ENCODE results near the gene ARID5B. TPM values are rescaled to one million over a fixed set of nuclear protein-coding genes. Genes with fewer than 3 reads are reported as not detected.

ARID5B gene
- total RNA-seq, 1 donor from 2014 or later = 76.8 TPM

- POLR2A ChIA-PET = interaction anchor here (0.7 to 1.1 kb wide), 2 partner anchors 103 to 181 kb away, joined by 3 to 8 read pairs; no protein-coding TSS in a partner anchor
- no peak for TF ChIP-seq CTCF (IDR thresholded peaks at IDR 0.05)
- CTCF ChIA-PET = interaction anchor here (0.7 to 1.0 kb wide), 3 partner anchors 9 to 183 kb away, joined by 3 to 5 read pairs (median 3); no protein-coding TSS in a partner anchor
- Mint-ChIP-seq H3K9me3 (no peaks in the 10 kb centered on the region), H3K4me1 (peaks cover 71% of the 10 kb centered on the region), H3K27me3 (no peaks in the 10 kb centered on the region), H3K27ac (peak overlapping the region; percentile 54), H3K36me3 (ENCODE audit: low read depth) (peaks cover 93% of the 10 kb centered on the region), H3K4me3 (no peak overlapping the region)
- DNase-seq (no peak), ATAC-seq (ENCODE audit: low read depth) (no peak)
- intact Hi-C loops (cut with micrococcal nuclease) = no loop called here
Measured at GRCh38 chr10:62062028-62062427, 160.5 kb downstream of the ARID5B start.

DNA sequence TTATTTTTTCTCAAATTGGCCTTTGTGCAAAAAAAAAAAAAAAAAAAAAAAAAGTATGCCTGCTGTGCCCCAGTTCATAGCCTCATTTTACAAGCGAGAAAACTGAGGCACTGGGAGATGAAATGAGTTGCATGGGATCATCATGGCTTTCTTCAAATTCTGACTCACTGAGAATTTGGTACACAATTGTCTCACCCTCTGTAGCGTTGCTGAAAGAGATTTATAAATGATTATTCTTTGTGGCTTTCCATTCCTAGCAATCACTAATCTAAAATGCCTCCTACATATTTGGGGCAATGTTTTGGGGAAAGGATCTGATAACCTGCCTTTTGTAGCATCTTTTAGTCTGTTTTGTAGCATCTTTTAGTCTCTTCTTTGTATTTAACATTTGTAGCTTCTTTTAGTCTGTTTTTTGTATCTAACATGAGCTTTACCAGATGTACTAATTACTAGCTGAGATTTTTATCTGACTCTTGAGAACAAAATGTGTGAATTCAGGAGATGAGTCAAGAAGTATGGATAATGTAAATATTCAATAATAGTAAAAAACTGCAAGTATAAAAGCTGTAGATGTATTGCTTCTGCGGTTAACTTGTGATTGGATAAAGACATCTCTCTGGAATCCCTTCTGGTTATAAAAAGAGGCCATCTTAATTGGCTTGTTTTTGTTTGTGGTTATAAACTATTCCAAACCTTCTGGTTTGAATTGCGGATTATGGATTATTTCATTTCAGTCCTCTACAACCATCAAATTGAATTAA is 161.4 kb downstream of the ARID5B start:
- H3K36me3 Mint-ChIP-seq (ENCODE audit: low read depth) = peaks cover 93% of the 10 kb centered on the region
- H3K27me3 Mint-ChIP-seq = no peaks in the 10 kb centered on the region
- no peak for TF ChIP-seq CTCF (IDR thresholded peaks at IDR 0.05)
- peak overlapping the region; percentile 42 for H3K27ac Mint-ChIP-seq
- ChIA-PET POLR2A (interaction anchor here (0.6 to 1.1 kb wide), 4 partner anchors 10 to 162 kb away, joined by 3 to 8 read pairs (median 4); no protein-coding TSS in a partner anchor), CTCF (interaction anchor here (1.0 kb wide), 1 partner anchor 182 kb away, joined by 5 read pairs; no protein-coding TSS in a partner anchor)
- H3K4me1 Mint-ChIP-seq = peaks cover 63% of the 10 kb centered on the region
- no peak for ATAC-seq (ENCODE audit: low read depth)
- intact Hi-C loops (cut with micrococcal nuclease) = no loop called here
- H3K9me3 Mint-ChIP-seq = no peaks in the 10 kb centered on the region
- DNase-seq = no peak
- H3K4me3 Mint-ChIP-seq = no peak overlapping the region

DNA sequence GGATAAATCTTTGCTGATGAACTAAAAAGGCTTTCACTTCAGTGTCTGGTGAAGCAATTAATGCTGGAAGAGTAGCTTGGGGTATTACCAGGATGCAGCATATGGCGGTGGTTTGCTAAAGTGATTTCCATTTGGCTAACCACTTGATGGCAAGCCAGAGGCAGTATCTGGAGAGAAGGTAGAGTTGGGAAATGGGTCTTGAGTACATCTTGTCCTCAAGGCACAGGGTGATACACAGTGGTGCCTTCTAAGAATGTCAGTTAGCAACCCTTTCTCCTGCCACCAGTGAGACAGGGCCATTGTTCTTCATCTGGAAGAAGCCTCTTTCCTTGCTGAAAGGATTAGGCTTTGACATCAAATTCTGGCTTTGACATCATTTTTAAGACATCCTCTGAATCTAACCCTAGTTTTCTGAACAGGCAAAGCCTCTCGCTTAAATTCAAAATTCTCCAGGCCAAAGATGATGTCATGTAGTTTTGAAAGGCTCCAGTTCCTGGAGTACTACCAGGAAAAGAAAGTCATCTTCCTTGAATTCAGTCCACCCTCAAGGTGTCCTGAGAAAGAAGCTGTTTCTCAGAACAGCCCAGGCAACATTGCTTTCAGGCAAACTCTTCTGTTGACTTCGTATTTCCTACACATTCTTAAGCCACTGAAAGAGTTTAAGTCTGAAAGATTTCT is 162.4 kb downstream of the ARID5B start:
- ChIA-PET CTCF (no interaction called here), POLR2A (interaction anchor here (0.6 to 1.1 kb wide), 3 partner anchors 9 to 18 kb away, joined by 3 to 4 read pairs (median 3); no protein-coding TSS in a partner anchor)
- intact Hi-C loops (cut with micrococcal nuclease) = no loop called here
- H3K9me3 Mint-ChIP-seq = no peaks in the 10 kb centered on the region
- peak overlapping the region; percentile 35 for H3K27ac Mint-ChIP-seq
- H3K4me3 Mint-ChIP-seq = no peak overlapping the region
- no peaks in the 10 kb centered on the region for H3K27me3 Mint-ChIP-seq
- DNase-seq (no peak), ATAC-seq (ENCODE audit: low read depth) (no peak)
- peaks cover 89% of the 10 kb centered on the region for H3K36me3 Mint-ChIP-seq (ENCODE audit: low read depth)
- TF ChIP-seq CTCF (IDR thresholded peaks at IDR 0.05) = no peak
- H3K4me1 Mint-ChIP-seq = peaks cover 58% of the 10 kb centered on the region

DNA sequence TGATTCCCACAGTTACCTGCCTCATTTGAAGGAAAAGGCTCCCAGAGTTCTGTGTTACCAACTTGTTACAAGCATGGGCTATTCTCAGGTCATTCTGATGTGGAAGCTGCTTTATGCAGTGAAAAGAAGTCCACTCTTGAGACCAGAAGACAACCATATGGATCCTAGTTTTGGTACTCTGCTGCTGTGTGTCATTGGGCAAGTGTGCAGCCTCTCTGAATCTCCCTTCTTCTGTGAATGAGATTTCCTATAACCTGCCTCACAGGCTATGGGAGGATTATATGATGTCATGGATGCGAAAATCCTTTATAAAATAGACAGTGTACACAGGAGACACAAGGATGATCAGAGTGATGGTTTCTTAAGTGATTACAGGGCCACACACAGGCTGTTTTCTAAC is 166.1 kb downstream of the ARID5B start:
- Mint-ChIP-seq H3K4me1 (peaks cover 49% of the 10 kb centered on the region), H3K27me3 (no peaks in the 10 kb centered on the region), H3K27ac (peak overlapping the region; percentile 30), H3K36me3 (ENCODE audit: low read depth) (peaks cover 89% of the 10 kb centered on the region), H3K9me3 (no peaks in the 10 kb centered on the region), H3K4me3 (no peak overlapping the region)
- ATAC-seq (ENCODE audit: low read depth) (no peak), DNase-seq (no peak)
- TF ChIP-seq CTCF (IDR thresholded peaks at IDR 0.05) = no peak
- intact Hi-C loops (cut with micrococcal nuclease) = no loop called here
- POLR2A ChIA-PET = interaction anchor here (1.3 to 1.9 kb wide), 3 partner anchors 13 to 116 kb away, joined by 3 to 6 read pairs (median 3); no protein-coding TSS in a partner anchor
- CTCF ChIA-PET = interaction anchor here (1.7 kb wide), 1 partner anchor 28 kb away, joined by 5 read pairs; no protein-coding TSS in a partner anchor

- Mint-ChIP-seq H3K27ac (peak overlapping the region; percentile 30), H3K36me3 (ENCODE audit: low read depth) (peaks cover 90% of the 10 kb centered on the region), H3K27me3 (no peaks in the 10 kb centered on the region), H3K4me1 (peaks cover 47% of the 10 kb centered on the region), H3K9me3 (no peaks in the 10 kb centered on the region), H3K4me3 (no peak overlapping the region)
- ATAC-seq (ENCODE audit: low read depth) (no peak), DNase-seq (no peak)
- TF ChIP-seq CTCF (IDR thresholded peaks at IDR 0.05) = no peak
- POLR2A ChIA-PET = interaction anchor here (1.3 to 1.9 kb wide), 2 partner anchors 12 to 117 kb away, joined by 3 to 6 read pairs; no protein-coding TSS in a partner anchor
- CTCF ChIA-PET = no interaction called here
- intact Hi-C loops (cut with micrococcal nuclease) = loop anchor here (1.0 kb wide), 1 partner anchor 8 kb away; no protein-coding TSS in a partner anchor
Measured at GRCh38 chr10:62068464-62068863, 167.0 kb downstream of the ARID5B start.

Data from activated B cell treated with CpG ODN at 0.5 μM for 24 hours (primary cell).